IMR-90 (cell line): ENCODE data around the gene SH2D5. TPM values are rescaled to one million over a fixed set of nuclear protein-coding genes. Genes with fewer than 3 reads are reported as not detected.

Source experiments
- ATAC-seq: fragments of 200-7000 bp; cut with Tn5 transposase; 2 replicates; pipeline ENCODE4 v1.9.1; 2020; ENCODE audit warnings: low read depth, mild to moderate bottlenecking, moderate library complexity
- BruUV-seq: library from RNA; stranded (reverse); fragments of 400-500 nt; replicated peaks from 2 replicates; lab custom pipeline; 2021; lab: Mats Ljungman, UMichigan
- CTCF ChIA-PET: fragments of 300-600 bp; formaldehyde crosslinking; extraction: SDS; loops from one replicate; lab custom pipeline; 2021; ENCODE audit warnings: antibody characterized with exemption; lab: Yijun Ruan, JAX
- POLR2A ChIA-PET: fragments of 300-600 bp; sonication (Branson Sonifier 250); formaldehyde crosslinking; loops from one replicate; lab custom pipeline; 2022; ENCODE audit warnings: antibody characterized with exemption; ENCODE audit not compliant: unreplicated experiment; lab: Charles Lee
- DNase-seq: peaks from one replicate; pipeline ENCODE4 v3.0.0; 2013
- H2AFZ ChIP-seq: replicated peaks from 2 replicates; pipeline ENCODE3; 2013; ENCODE audit warnings: low read length, mild to moderate bottlenecking; ENCODE audit not compliant: poor library complexity
- H2AK5ac ChIP-seq: 2 replicates; pipeline ENCODE4 v1.6.1; 2013; ENCODE audit warnings: low read depth, low read length, inconsistent platforms
- H2AK9ac ChIP-seq: replicated peaks from 2 replicates; pipeline ENCODE3; 2013; ENCODE audit warnings: mild to moderate bottlenecking, low read depth, low read length, moderate library complexity; ENCODE audit not compliant: poor library complexity
- H2BK120ac ChIP-seq: 2 replicates; pipeline ENCODE4 v1.6.1; 2013; ENCODE audit warnings: low read depth, low read length, inconsistent platforms
- H2BK15ac ChIP-seq: 3 replicates; pipeline ENCODE4 v1.6.1; 2013; ENCODE audit warnings: low read depth, low read length, inconsistent platforms
- H2BK20ac ChIP-seq: 2 replicates; pipeline ENCODE4 v1.6.1; 2013; ENCODE audit warnings: low read depth, mild to moderate bottlenecking, inconsistent platforms, low read length, moderate library complexity
- H2BK5ac ChIP-seq: 2 replicates; pipeline ENCODE4 v1.6.1; 2013; ENCODE audit warnings: mild to moderate bottlenecking, low read depth, low read length, inconsistent platforms; ENCODE audit not compliant: poor library complexity, severe bottlenecking
- H3K14ac ChIP-seq: replicated peaks from 2 replicates; pipeline ENCODE4 v1.6.1; 2013; ENCODE audit warnings: low read depth, low read length, inconsistent platforms
- H3K18ac ChIP-seq: 2 replicates; pipeline ENCODE4 v1.6.1; 2013; ENCODE audit warnings: low read depth, low read length, control low read depth
- H3K23ac ChIP-seq: 2 replicates; pipeline ENCODE4 v1.6.1; 2013; ENCODE audit warnings: low read depth, low read length, inconsistent platforms
- H3K27ac ChIP-seq: 2 replicates; pipeline ENCODE4 v1.5.1; 2013; ENCODE audit warnings: mild to moderate bottlenecking, control low read depth, low read length; ENCODE audit not compliant: insufficient read depth
- H3K27me3 ChIP-seq: 2 replicates; pipeline ENCODE4 v1.6.1; 2013; ENCODE audit warnings: low read length; ENCODE audit not compliant: control insufficient read depth, insufficient read depth
- H3K36me3 ChIP-seq: 2 replicates; pipeline ENCODE4 v1.6.1; 2013; ENCODE audit warnings: low read length, mixed read lengths; ENCODE audit not compliant: control insufficient read depth, insufficient read depth
- H3K4ac ChIP-seq: 2 replicates; pipeline ENCODE4 v1.6.1; 2013; ENCODE audit warnings: low read depth, low read length, inconsistent platforms
- H3K4me1 ChIP-seq: 2 replicates; pipeline ENCODE4 v1.6.1; 2013; ENCODE audit warnings: low read length, mixed read lengths; ENCODE audit not compliant: control insufficient read depth, insufficient read depth
- H3K4me2 ChIP-seq: 2 replicates; pipeline ENCODE4 v1.6.1; 2013; ENCODE audit warnings: low read depth, mild to moderate bottlenecking, control low read depth, low read length, moderate library complexity
- H3K4me3 ChIP-seq: 2 replicates; pipeline ENCODE4 v1.5.1; 2013; ENCODE audit warnings: low read depth, mild to moderate bottlenecking, control low read depth, low read length, moderate library complexity; ENCODE audit not compliant: insufficient read depth
- H3K56ac ChIP-seq: 2 replicates; pipeline ENCODE4 v1.6.1; 2013; ENCODE audit warnings: low read length, inconsistent platforms; ENCODE audit not compliant: insufficient read depth; ENCODE audit errors: extremely low read depth
- H3K79me1 ChIP-seq, 2 experiments: 2 replicates each; pipeline ENCODE4 v1.6.1; 2013; ENCODE audit warnings: low read length in 2 of 2, inconsistent platforms in 1 of 2, low read depth in 1 of 2
- H3K9ac ChIP-seq: 2 replicates; pipeline ENCODE4 v1.6.1; 2013; ENCODE audit warnings: low read depth, low read length, control low read depth
- H3K9me1 ChIP-seq: 2 replicates; pipeline ENCODE4 v1.6.1; 2013; ENCODE audit warnings: low read length, inconsistent platforms; ENCODE audit not compliant: insufficient read depth
- H3K9me3 ChIP-seq: 2 replicates; pipeline ENCODE4 v1.6.1; 2013; ENCODE audit warnings: low read length; ENCODE audit not compliant: control insufficient read depth, insufficient read depth
- H4K20me1 ChIP-seq: 2 replicates; pipeline ENCODE4 v1.6.1; 2013; ENCODE audit warnings: low read length, inconsistent platforms; ENCODE audit not compliant: insufficient read depth
- H4K5ac ChIP-seq: 2 replicates; pipeline ENCODE4 v1.6.1; 2013; ENCODE audit warnings: mild to moderate bottlenecking, low read depth, low read length, control low read depth
- H4K8ac ChIP-seq, 2 experiments: 2 replicates each; pipeline ENCODE4 v1.6.1; 2013; ENCODE audit warnings: low read depth in 2 of 2, low read length in 2 of 2, control low read depth in 1 of 2, inconsistent platforms in 1 of 2
- H4K91ac ChIP-seq: 2 replicates; pipeline ENCODE4 v1.6.1; 2013; ENCODE audit warnings: low read depth, low read length, inconsistent platforms; ENCODE audit not compliant: insufficient read depth
- CHD1 ChIP-seq: IDR thresholded peaks from 2 replicates; pipeline ENCODE4 v1.6.1; 2012; ENCODE audit warnings: low read depth, low read length, improper control_type of control experiment
- FOS ChIP-seq: fragments of 150-350 bp; IDR thresholded peaks from 2 replicates; pipeline ENCODE4 v1.6.1; 2016; ENCODE audit warnings: low read depth, low read length
- NFE2L2 ChIP-seq: fragments of 150-350 bp; IDR thresholded peaks from 2 replicates; pipeline ENCODE4 v1.6.1; 2016; ENCODE audit warnings: low read depth, mild to moderate bottlenecking, low read length
- POLR2A ChIP-seq: IDR thresholded peaks from 2 replicates; pipeline ENCODE4 v1.6.1; 2012; ENCODE audit warnings: mild to moderate bottlenecking, low read depth, low read length
- WGBS, 2 experiments: methylation state at CpG; one replicate each; pipeline versions ENCODE4 v1.1.5 to v1.1.7; 2013; ENCODE audit warnings: missing lambda C conversion rate in 2 of 2; ENCODE audit not compliant: insufficient read length in 1 of 2; ENCODE audit errors: extremely low coverage in 2 of 2; 5-methylcytosine and 5-hydroxymethylcytosine counted together
- dilution Hi-C: fragments of 300-500 bp; cut with HindIII; formaldehyde crosslinking; loops from one replicate; pipeline ENCODE4 v1.14.3; 2018; ENCODE audit warnings: low sequenced_read_pairs; ENCODE audit not compliant: unreplicated experiment
- in situ Hi-C: fragments of 300-500 bp; cut with MboI; formaldehyde crosslinking; loops from 3 replicates; pipeline ENCODE4 v1.14.3; 2019; ENCODE audit warnings: low sequenced_read_pairs, inconsistent platforms, mixed read lengths
- intact Hi-C: fragments of 100-400 bp; cut with micrococcal nuclease; formaldehyde crosslinking; loops from 2 replicates; pipeline ENCODE4 v1.10.0; 2022
- polyA plus RNA-seq, 3 experiments: library from polyadenylated mRNA; depleted of rRNA; stranded (reverse); fragments of >200 nt; gene quantifications; 2 replicates each; pipeline ENCODE4 v1.2.3, GENCODE V29; 2012; ENCODE audit warnings: low replicate concordance in 1 of 3
- total RNA-seq: library from RNA; depleted of rRNA; stranded (reverse); fragments of >200 nt; gene quantifications from 2 replicates; pipeline ENCODE4 v1.2.3, GENCODE V29; 2012

SH2D5 gene
- total and polyA plus RNA-seq, 2 of the 4 experiments (the other 2 are of a cell fraction) = 7.2 to 14.4 TPM

GRCh38 chr1:20724364-20725188 lies 7.9 kb downstream of the SH2D5 start:
- ChIA-PET POLR2A (no interaction called here), CTCF (interaction anchor here (0.7 kb wide), 1 partner anchor 28 kb away, joined by 3 read pairs; no protein-coding TSS in a partner anchor)
- no peak overlapping the region for H3K4me3 ChIP-seq
- H3K18ac ChIP-seq = no peak overlapping the region
- H3K9me3 ChIP-seq = no peaks in the 10 kb centered on the region
- no TSS peak for BruUV-seq
- H2AFZ ChIP-seq = peak overlapping the region; percentile 65
- peak overlapping the region; percentile 60; the same call in 1 of the 2 replicates for H3K4ac ChIP-seq
- H4K8ac ChIP-seq = peak overlapping the region in 1 of 2 experiments; percentile 45; a peak in 1 of 4 replicates
- no peaks in the 10 kb centered on the region for H3K36me3 ChIP-seq
- H3K9ac ChIP-seq = no peak overlapping the region
- H2AK5ac ChIP-seq = peak overlapping the region; percentile 67
- no peak for ATAC-seq
- WGBS, 2 experiments = 87% methylated on average over 9 of the region's 17 CpGs; no CpG with 5 or more reads in 1 of the 2 experiments
- H2AK9ac ChIP-seq = peak overlapping the region; percentile 3
- intact Hi-C loops (no loop called here), dilution Hi-C loops (no loop called here), in situ Hi-C loops (no loop called here)
- H3K27ac ChIP-seq = no peak overlapping the region; the same call in 1 of the 2 replicates
- DNase-seq = no peak
- peak overlapping the region; percentile 68 for H4K91ac ChIP-seq
- no peak overlapping the region for H2BK5ac ChIP-seq
- TF ChIP-seq NFE2L2 (no peak), CHD1 (no peak), POLR2A (no peak), FOS (no peak)
- H4K20me1 ChIP-seq = no peaks in the 10 kb centered on the region; the same call in 1 of the 2 replicates
- H4K5ac ChIP-seq = no peak overlapping the region
- no peaks in the 10 kb centered on the region for H3K27me3 ChIP-seq
- H2BK120ac ChIP-seq = 0 out of 2 replicates have a peak overlapping the region, but pooled peaks have one; percentile 35
- H3K4me1 ChIP-seq = no peaks in the 10 kb centered on the region
- 0 out of 2 replicates have a peak overlapping the region, but pooled peaks have one; percentile 2 for H3K14ac ChIP-seq
- 0 out of 2 replicates have a peak overlapping the region, but pooled peaks have one; percentile 4 for H2BK20ac ChIP-seq
- H2BK15ac ChIP-seq = peak overlapping the region; percentile 70; the same call in 1 of the 3 replicates
- H3K4me2 ChIP-seq = no peak overlapping the region
- peaks cover 0 to 13% of the 10 kb centered on the region in 2 experiments; a peak in 1 of 4 replicates for H3K79me1 ChIP-seq
- 0 out of 2 replicates have a peak, but pooled peaks cover 6% of the 10 kb centered on the region for H3K9me1 ChIP-seq
- no peak overlapping the region for H3K56ac ChIP-seq
- no peak overlapping the region for H3K23ac ChIP-seq
